Thoracic aorta (tissue), 2 donors: Measurements from ENCODE around the gene GKN2. TPM values are rescaled to one million over a fixed set of nuclear protein-coding genes. Genes with fewer than 3 reads are reported as not detected.

Source experiments
- ATAC-seq: fragments of 150-250 bp; one replicate; pipeline ENCODE4 v1.8.0; 2017; ENCODE audit warnings: low read depth; ENCODE audit not compliant: insufficient number of reproducible peaks, low FRiP score
- DNase-seq: peaks from one replicate; pipeline ENCODE4 v3.0.0-alpha.2; 2020; ENCODE audit warnings: low spot score
- H3K27ac ChIP-seq, 2 donors: fragments of 200-600 bp; sonication (generic); 1 replicate in 1 of 2; 2 replicates in 1 of 2; pipeline ENCODE4 v1.5.1; 2016; ENCODE audit warnings: mild to moderate bottlenecking in 2 of 2, moderate library complexity in 2 of 2
- H3K27me3 ChIP-seq: fragments of 200-600 bp; sonication (generic); replicated peaks from 2 replicates; pipeline ENCODE4 v1.6.0; 2016; ENCODE audit warnings: mild to moderate bottlenecking; ENCODE audit not compliant: insufficient read depth
- H3K36me3 ChIP-seq: fragments of 200-600 bp; sonication (generic); one replicate; pipeline ENCODE4 v1.5.1; 2016
- H3K4me1 ChIP-seq, 2 donors: fragments of 200-600 bp; sonication (generic); 1 replicate in 1 of 2; 2 replicates in 1 of 2; pipeline versions ENCODE4 v1.5.1 to v1.6.0; 2016; ENCODE audit warnings: low read depth in 2 of 2, mild to moderate bottlenecking in 1 of 2; ENCODE audit not compliant: control insufficient read depth in 1 of 2
- H3K4me3 ChIP-seq: fragments of 200-600 bp; sonication (generic); 2 replicates; pipeline ENCODE4 v1.5.1; 2016; ENCODE audit warnings: mild to moderate bottlenecking
- H3K9me3 ChIP-seq: fragments of 200-600 bp; sonication (generic); 2 replicates; pipeline ENCODE4 v1.5.1; 2016
- CTCF ChIP-seq: fragments of 200-600 bp; sonication (generic); IDR thresholded peaks from one replicate; pipeline ENCODE4 v1.5.1; 2019; ENCODE audit warnings: antibody characterized with exemption
- total RNA-seq, 2 donors: library from RNA; depleted of rRNA; stranded (reverse); fragments of >200 nt; gene quantifications; one replicate each; pipeline versions ENCODE4 v1.1.0 to v1.2.3, GENCODE V29; 2016

The GKN2 gene
- total RNA-seq, 2 donors from 2014 or later: 9.7 TPM; not detected in 1

- ATAC-seq: no peak
- no peak overlapping the region for H3K27ac ChIP-seq
These were observed 35.5 kb downstream of the GKN2 start for GRCh38 chr2:68917034-68917718.

GRCh38 chr2:68916226-68916625 lies 36.5 kb downstream of the GKN2 start:
- TF ChIP-seq CTCF: no peak
- Histone ChIP-seq H3K4me3 (no peak overlapping the region), H3K27me3 (no peaks in the 10 kb centered on the region), H3K9me3 (no peaks in the 10 kb centered on the region), H3K36me3 (no peaks in the 10 kb centered on the region), H3K27ac (no peak overlapping the region), H3K4me1 (peaks cover 0 to 6% of the 10 kb centered on the region in 2 donors)
- ATAC-seq: no peak
- DNase-seq: no peak

More at GRCh38 chr2:68917034-68917718, 35.5 kb downstream of the GKN2 start:
- Histone ChIP-seq H3K4me3 (no peak overlapping the region), H3K36me3 (no peaks in the 10 kb centered on the region), H3K4me1 (peaks cover 0 to 6% of the 10 kb centered on the region in 2 donors), H3K27me3 (no peaks in the 10 kb centered on the region), H3K9me3 (no peaks in the 10 kb centered on the region)
- no peak for TF ChIP-seq CTCF
- DNase-seq: no peak

- DNase-seq (no peak), ATAC-seq (no peak)
- Histone ChIP-seq H3K36me3 (no peaks in the 10 kb centered on the region), H3K9me3 (no peaks in the 10 kb centered on the region), H3K27me3 (no peaks in the 10 kb centered on the region), H3K4me3 (no peak overlapping the region), H3K4me1 (peaks cover 0 to 6% of the 10 kb centered on the region in 2 donors), H3K27ac (no peak overlapping the region)
- TF ChIP-seq CTCF: no peak
These were observed 37.3 kb downstream of the GKN2 start for GRCh38 chr2:68915393-68915792.

GRCh38 chr2:68913359-68913758 lies 39.3 kb downstream of the GKN2 start:
- ATAC-seq (no peak), DNase-seq (no peak)
- H3K9me3 ChIP-seq: no peaks in the 10 kb centered on the region
- H3K27ac ChIP-seq: no peak overlapping the region
- no peaks in the 10 kb centered on the region for H3K36me3 ChIP-seq
- no peak overlapping the region for H3K4me3 ChIP-seq
- no peaks in the 10 kb centered on the region for H3K27me3 ChIP-seq
- H3K4me1 ChIP-seq: peaks cover 7 to 16% of the 10 kb centered on the region in 2 donors
- TF ChIP-seq CTCF: no peak

- H3K4me1 ChIP-seq: peaks cover 9 to 20% of the 10 kb centered on the region in 2 donors
- no peak overlapping the region for H3K27ac ChIP-seq
- H3K9me3 ChIP-seq: no peaks in the 10 kb centered on the region
- H3K27me3 ChIP-seq: no peaks in the 10 kb centered on the region
- DNase-seq (no peak), ATAC-seq (no peak)
- H3K4me3 ChIP-seq: no peak overlapping the region
- TF ChIP-seq CTCF: no peak
- H3K36me3 ChIP-seq: no peaks in the 10 kb centered on the region
These were observed 40.0 kb downstream of the GKN2 start for GRCh38 chr2:68912732-68913131.
